GM12873 (cell line): ENCODE results near the gene ADAMTS15.

Experiments
- TF ChIP-seq, protein P1 (sequence below): IDR thresholded peaks from 2 replicates; pipeline ENCODE4 v1.5.1; 2012; ENCODE audit warnings: low read depth, mild to moderate bottlenecking, moderate library complexity, low read length, control low read depth; ENCODE audit not compliant: insufficient read depth; ENCODE audit errors: missing control alignments

Gene ADAMTS15

DNA sequence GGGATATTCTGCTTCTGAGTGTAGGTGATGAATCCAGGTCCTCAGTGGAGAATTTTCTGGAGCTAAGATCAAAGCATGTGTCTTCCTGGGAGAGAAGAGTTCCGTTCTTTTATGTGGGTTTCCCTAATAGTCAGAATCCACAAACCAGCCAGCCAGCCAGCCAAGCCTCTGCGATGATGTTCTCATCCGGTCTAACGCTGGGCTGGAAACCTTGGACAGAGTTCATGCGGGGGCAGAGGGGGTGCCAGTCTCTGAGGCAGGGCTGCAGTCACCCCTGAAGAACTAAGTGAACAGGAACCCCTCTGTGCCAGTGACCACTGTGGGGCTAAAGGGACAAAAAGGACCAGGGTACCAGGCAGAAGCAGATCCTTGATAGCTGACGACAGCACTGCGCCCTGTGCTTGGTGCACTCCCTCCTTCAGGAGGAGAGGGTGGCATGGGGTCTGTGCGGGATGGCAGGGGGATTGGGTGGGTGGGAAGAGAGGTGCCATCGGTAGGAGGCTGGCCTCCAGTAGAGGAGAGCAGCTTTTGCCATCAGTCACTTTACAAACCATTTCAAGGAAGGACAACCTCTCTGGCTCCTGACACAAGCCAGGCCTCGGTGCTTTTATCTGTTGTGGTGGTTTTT lies 27.1 kb downstream of the ADAMTS15 start:
- TF ChIP-seq, protein P1, sequence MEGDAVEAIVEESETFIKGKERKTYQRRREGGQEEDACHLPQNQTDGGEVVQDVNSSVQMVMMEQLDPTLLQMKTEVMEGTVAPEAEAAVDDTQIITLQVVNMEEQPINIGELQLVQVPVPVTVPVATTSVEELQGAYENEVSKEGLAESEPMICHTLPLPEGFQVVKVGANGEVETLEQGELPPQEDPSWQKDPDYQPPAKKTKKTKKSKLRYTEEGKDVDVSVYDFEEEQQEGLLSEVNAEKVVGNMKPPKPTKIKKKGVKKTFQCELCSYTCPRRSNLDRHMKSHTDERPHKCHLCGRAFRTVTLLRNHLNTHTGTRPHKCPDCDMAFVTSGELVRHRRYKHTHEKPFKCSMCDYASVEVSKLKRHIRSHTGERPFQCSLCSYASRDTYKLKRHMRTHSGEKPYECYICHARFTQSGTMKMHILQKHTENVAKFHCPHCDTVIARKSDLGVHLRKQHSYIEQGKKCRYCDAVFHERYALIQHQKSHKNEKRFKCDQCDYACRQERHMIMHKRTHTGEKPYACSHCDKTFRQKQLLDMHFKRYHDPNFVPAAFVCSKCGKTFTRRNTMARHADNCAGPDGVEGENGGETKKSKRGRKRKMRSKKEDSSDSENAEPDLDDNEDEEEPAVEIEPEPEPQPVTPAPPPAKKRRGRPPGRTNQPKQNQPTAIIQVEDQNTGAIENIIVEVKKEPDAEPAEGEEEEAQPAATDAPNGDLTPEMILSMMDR = no peak

DNA sequence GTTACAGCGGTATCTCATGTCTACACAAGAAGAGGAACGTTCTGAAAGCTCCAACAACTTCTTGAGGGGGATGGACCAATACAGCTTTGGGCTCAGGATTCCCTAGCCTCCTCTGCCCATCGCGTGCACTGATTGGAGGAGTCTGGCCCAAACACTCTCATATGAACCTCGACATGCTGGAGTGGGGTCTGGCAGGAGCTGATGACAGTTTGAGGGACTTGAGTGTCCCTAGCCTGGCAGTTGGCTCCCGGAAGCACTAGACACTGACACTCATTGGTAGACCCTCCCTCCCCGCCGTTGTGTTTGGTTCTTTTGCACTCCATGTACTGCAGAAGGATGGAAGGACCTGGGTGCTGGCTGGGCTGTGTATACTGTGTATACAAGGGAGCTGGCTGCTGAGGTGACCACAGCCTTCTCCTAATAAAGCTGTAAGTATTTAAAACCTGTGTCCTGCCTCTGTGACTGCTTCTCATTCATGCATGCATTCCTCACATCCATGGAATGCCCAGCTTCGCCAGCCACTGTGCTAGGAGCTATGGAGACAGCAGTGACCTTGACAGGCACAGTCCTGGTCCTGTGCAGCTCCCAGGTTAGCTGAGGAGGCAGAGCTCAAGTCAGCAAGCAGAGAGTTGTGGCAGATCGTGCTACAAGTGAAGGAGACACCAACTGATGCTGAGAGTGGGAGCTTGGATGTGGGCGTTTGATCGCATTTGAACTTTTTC lies 27.9 kb downstream of the ADAMTS15 start:
- TF ChIP-seq, protein P1 = no peak

DNA sequence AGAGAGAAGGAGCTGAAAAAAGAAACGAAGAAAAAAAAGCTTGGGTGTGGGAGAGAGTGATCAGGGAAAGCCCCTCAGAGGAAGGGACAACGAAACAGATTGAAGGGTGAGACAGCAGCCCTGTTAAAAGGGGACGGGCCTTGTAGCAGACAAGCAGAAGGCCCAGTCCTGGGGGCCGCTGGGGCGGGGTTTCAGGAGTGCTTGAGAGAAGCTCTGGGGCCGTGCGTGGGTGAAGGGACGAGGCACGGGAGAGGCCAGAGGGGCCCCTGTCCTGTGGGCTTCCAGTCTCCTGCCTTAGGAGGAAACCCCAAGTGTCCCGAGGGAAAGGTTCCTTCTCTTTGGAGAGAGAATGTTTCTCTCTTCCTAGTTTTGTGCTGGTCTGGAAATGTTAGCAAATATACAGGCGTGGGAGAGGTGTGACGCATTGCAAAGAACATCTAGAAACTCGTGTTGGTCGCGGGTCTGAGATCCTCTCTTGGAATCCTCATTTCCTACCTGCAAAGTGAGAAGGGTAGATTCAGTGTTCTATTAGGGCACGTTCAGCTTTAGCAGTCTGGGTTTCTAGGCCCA lies 28.6 kb downstream of the ADAMTS15 start:
- TF ChIP-seq, protein P1 = no peak

DNA sequence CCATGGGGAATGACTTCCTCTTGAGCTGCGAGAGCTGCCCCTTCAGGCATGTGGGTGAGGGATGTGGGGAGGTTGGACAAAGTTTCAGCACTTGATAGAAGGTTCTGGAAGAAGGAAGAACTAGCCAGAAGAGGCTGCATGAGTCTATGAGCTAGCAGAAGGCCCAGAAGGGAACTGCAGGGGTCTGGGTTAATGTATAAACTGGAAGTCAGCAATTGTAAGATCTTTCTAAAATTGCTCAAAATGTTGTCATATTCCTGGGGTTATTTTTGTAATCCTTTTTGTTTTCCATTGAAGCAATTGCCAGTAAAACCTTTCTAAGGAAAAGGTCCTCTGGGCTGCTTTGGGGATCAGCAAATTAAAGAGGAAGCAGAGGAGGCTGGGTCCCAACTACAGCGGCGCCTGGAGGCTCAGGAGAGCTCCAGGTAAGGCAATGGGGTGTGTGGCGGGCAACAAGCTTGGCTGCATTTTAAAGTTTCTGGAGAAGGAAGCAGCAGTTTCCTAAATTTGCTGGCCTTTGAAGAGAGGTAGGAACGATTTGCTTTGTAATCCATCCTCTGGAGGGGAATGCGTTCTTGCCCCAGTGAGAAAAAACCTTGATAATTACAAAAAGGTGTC lies 29.2 kb downstream of the ADAMTS15 start:
- TF ChIP-seq, protein P1 = no peak

- TF ChIP-seq, protein P1 = no peak
These were observed 29.8 kb downstream of the ADAMTS15 start for GRCh38 chr11:130478204-130478701.

- TF ChIP-seq, protein P1 = no peak
These were observed 30.4 kb downstream of the ADAMTS15 start for GRCh38 chr11:130478881-130479280.

DNA sequence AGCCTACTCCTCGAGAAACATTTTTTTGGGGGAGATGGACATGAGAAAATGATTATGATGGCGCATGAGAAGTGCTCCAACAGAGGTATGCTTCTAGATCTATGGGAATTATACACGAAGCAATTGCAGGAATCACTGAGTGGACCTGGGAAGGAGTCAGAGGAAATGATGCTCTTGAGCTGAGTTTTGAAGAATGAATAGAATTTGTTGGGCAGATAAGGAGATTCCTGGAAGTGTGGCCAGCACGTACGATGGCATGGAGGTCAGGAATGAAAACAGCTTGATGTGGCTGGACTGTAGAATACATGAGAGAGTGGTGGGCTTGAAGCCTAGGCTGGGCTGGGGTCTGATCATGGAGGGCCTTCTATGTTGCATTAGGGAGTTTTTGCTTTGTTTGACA lies 31.7 kb downstream of the ADAMTS15 start:
- TF ChIP-seq, protein P1 = no peak
